Germinal center (tissue), 1 donor: ENCODE data around the gene LHPP.
A peak's percentile ranks its signal among the peaks of the same experiment; 100 is the strongest.

Experiments used
- DNase-seq: peaks from one replicate; pipeline ENCODE4 v3.0.0; 2012; ENCODE audit warnings: mixed read lengths, low spot score

The LHPP gene

GRCh38 chr10:124625831-124626238 lies 164.2 kb downstream of the LHPP start:
- DNase-seq = no peak

- no peak for DNase-seq
Measured at GRCh38 chr10:124626759-124627380, 165.2 kb downstream of the LHPP start.

- DNase-seq = no peak
Measured at GRCh38 chr10:124627866-124628675, 166.4 kb downstream of the LHPP start.

- no peak for DNase-seq
Measured at GRCh38 chr10:124628676-124629021, 167.0 kb downstream of the LHPP start.

- DNase-seq = no peak
Measured at GRCh38 chr10:124629415-124629814, 167.8 kb downstream of the LHPP start.

GRCh38 chr10:124629842-124630241 lies 168.2 kb downstream of the LHPP start:
- DNase-seq = no peak

GRCh38 chr10:124630551-124630950 lies 168.9 kb downstream of the LHPP start:
- no peak for DNase-seq

- no peak for DNase-seq
Measured at GRCh38 chr10:124632064-124632531, 170.5 kb downstream of the LHPP start.

- no peak for DNase-seq
Measured at GRCh38 chr10:124632566-124632965, 170.9 kb downstream of the LHPP start.

- no peak for DNase-seq
Measured at GRCh38 chr10:124636271-124636995, 174.8 kb downstream of the LHPP start.

GRCh38 chr10:124637091-124637700 lies 175.6 kb downstream of the LHPP start:
- DNase-seq = no peak

- DNase-seq = no peak
Measured at GRCh38 chr10:124637746-124638145, 176.1 kb downstream of the LHPP start.

- no peak for DNase-seq
Measured at GRCh38 chr10:124639206-124639605, 177.6 kb downstream of the LHPP start.

- DNase-seq = no peak
Measured at GRCh38 chr10:124639646-124640045, 178.0 kb downstream of the LHPP start.

- no peak for DNase-seq
Measured at GRCh38 chr10:124640056-124640455, 178.4 kb downstream of the LHPP start.

GRCh38 chr10:124640538-124641231 lies 179.1 kb downstream of the LHPP start:
- DNase-seq = no peak

GRCh38 chr10:124641282-124642087 lies 179.9 kb downstream of the LHPP start:
- DNase-seq = peak; percentile 52

GRCh38 chr10:124642088-124642710 lies 180.6 kb downstream of the LHPP start:
- no peak for DNase-seq

- DNase-seq = no peak
Measured at GRCh38 chr10:124643330-124644009, 181.8 kb downstream of the LHPP start.

- DNase-seq = no peak
Measured at GRCh38 chr10:124644236-124644635, 182.6 kb downstream of the LHPP start.
